ENCODE data around the gene TCP1. TPM values are rescaled to one million over a fixed set of nuclear protein-coding genes. Genes with fewer than 3 reads are reported as not detected.
A peak's percentile ranks its signal among the peaks of the same experiment; 100 is the strongest.

The TCP1 gene
- total and polyA plus RNA-seq, 2 of the 13 experiments (the other 11 are each of a cell fraction or from before 2014, with no cell fraction given) = 116 to 553 TPM

GRCh38 chr6:159761129-159761872 lies 28.1 kb downstream of the TCP1 start (continued):
- no peak for TF ChIP-seq YEATS4 (CRISPR knock-in tag; IDR thresholded peaks at IDR 0.05; ENCODE audit: borderline replicate concordance)
- TF ChIP-seq ZXDC (CRISPR knock-in tag; IDR thresholded peaks at IDR 0.05) = 0 out of 2 replicates have a peak, but pooled peaks have one; percentile 42
- 0 out of 2 replicates have a peak, but pooled peaks have one; percentile 31 for TF ChIP-seq TRIM24 (CRISPR knock-in tag; IDR thresholded peaks at IDR 0.05)
- TF ChIP-seq DRAP1 (CRISPR knock-in tag; IDR thresholded peaks at IDR 0.05) = no peak
- 0 out of 2 replicates have a peak, but pooled peaks have one; percentile 51 for TF ChIP-seq ZNF232 (CRISPR knock-in tag; IDR thresholded peaks at IDR 0.05; ENCODE audit: borderline replicate concordance)
- no peak for TF ChIP-seq ZBTB8A (CRISPR knock-in tag; IDR thresholded peaks at IDR 0.05; ENCODE audit: borderline replicate concordance, low read depth)
- 0 out of 2 replicates have a peak, but pooled peaks have one; percentile 8 for TF ChIP-seq PITX1 (CRISPR knock-in tag; IDR thresholded peaks at IDR 0.05)
- TF ChIP-seq RCOR2 (CRISPR knock-in tag; IDR thresholded peaks at IDR 0.05) = no peak
- TF ChIP-seq PCBP1 (IDR thresholded peaks at IDR 0.05; ENCODE audit: borderline replicate concordance, low read depth, low read length) = no peak
- no peak for TF ChIP-seq PCBP2 (optimal IDR thresholded peaks at IDR 0.05; ENCODE audit: low read depth, low read length, poor library complexity, severe bottlenecking)
- TF ChIP-seq ZNF777 (CRISPR knock-in tag; IDR thresholded peaks at IDR 0.05) = 0 out of 2 replicates have a peak, but pooled peaks have one; percentile 9
- TF ChIP-seq KIAA2018 (CRISPR knock-in tag; IDR thresholded peaks at IDR 0.05; ENCODE audit: borderline replicate concordance) = no peak
- peak; percentile 79 for TF ChIP-seq BCL6 (CRISPR knock-in tag; IDR thresholded peaks at IDR 0.05)
- 0 out of 2 replicates have a peak, but pooled peaks have one; percentile 63 for TF ChIP-seq GLI4 (CRISPR knock-in tag; IDR thresholded peaks at IDR 0.05; ENCODE audit: borderline replicate concordance)
- no peak for TF ChIP-seq ZNF225 (CRISPR knock-in tag; IDR thresholded peaks at IDR 0.05)
- TF ChIP-seq FOXC1 (CRISPR knock-in tag; IDR thresholded peaks at IDR 0.05; ENCODE audit: borderline replicate concordance) = 0 out of 2 replicates have a peak, but pooled peaks have one; percentile 16
- 0 out of 2 replicates have a peak, but pooled peaks have one; percentile 31 for TF ChIP-seq ZNF296 (CRISPR knock-in tag; conservative IDR thresholded peaks at IDR 0.05)
- TF ChIP-seq ZFP82 (CRISPR knock-in tag; IDR thresholded peaks at IDR 0.05; ENCODE audit: borderline replicate concordance) = 0 out of 2 replicates have a peak, but pooled peaks have one; percentile 84

All from HepG2 (cell line).